Spleen (tissue), 13 donors: ENCODE results near the gene CFI. TPM values are rescaled to one million over a fixed set of nuclear protein-coding genes. Genes with fewer than 3 reads are reported as not detected.
A peak's percentile ranks its signal among the peaks of the same experiment; 100 is the strongest.

Source experiments
- DNase-seq: peaks from one replicate; pipeline ENCODE4 v3.0.0-alpha.2; 2020
- H3K27ac ChIP-seq, 8 donors: fragments of 200-600 bp; sonication (generic) in 7 of 8; 1 replicate in 4 of 8; 2 replicates in 4 of 8; pipeline versions ENCODE4 v1.5.0 to v1.8.0; 2016 to 2021; ENCODE audit warnings: inconsistent platforms in 4 of 8, mild to moderate bottlenecking in 4 of 8, moderate library complexity in 1 of 8
- H3K27me3 ChIP-seq, 7 donors: fragments of 200-600 bp; sonication (generic) in 6 of 7; replicated peaks in 1 of 7; 1 replicate in 4 of 7; 2 replicates in 3 of 7; pipeline versions ENCODE4 v1.5.0 to v1.8.0; 2016 to 2021; ENCODE audit warnings: inconsistent platforms in 3 of 7, mild to moderate bottlenecking in 1 of 7
- H3K36me3 ChIP-seq, 6 donors: fragments of 200-600 bp; sonication (generic) in 5 of 6; 1 replicate in 4 of 6; 2 replicates in 2 of 6; pipeline versions ENCODE4 v1.5.0 to v1.8.0; 2016 to 2021; ENCODE audit warnings: inconsistent platforms in 2 of 6
- H3K4me1 ChIP-seq, 6 donors: fragments of 200-600 bp; sonication (generic) in 5 of 6; 1 replicate in 3 of 6; 2 replicates in 3 of 6; pipeline versions ENCODE4 v1.5.0 to v1.8.0; 2016 to 2021; ENCODE audit warnings: inconsistent platforms in 3 of 6
- H3K4me3 ChIP-seq, 8 donors: fragments of 200-600 bp; sonication (generic) in 7 of 8; 1 replicate in 4 of 8; 2 replicates in 4 of 8; pipeline versions ENCODE4 v1.5.0 to v1.8.0; 2016 to 2021; ENCODE audit warnings: inconsistent platforms in 4 of 8, mild to moderate bottlenecking in 4 of 8, moderate library complexity in 2 of 8
- H3K9me3 ChIP-seq, 8 donors: fragments of 200-600 bp; sonication (generic) in 7 of 8; 1 replicate in 4 of 8; 2 replicates in 4 of 8; pipeline versions ENCODE4 v1.5.0 to v1.8.0; 2016 to 2021; ENCODE audit warnings: inconsistent platforms in 4 of 8
- POLR2A ChIP-seq, 3 donors: fragments of 450-650 bp; IDR thresholded peaks; one replicate each; pipeline ENCODE4 v1.5.1; 2017; ENCODE audit warnings: antibody characterized with exemption in 3 of 3, mild to moderate bottlenecking in 1 of 3
- POLR2AphosphoS5 ChIP-seq, 3 donors: sonication (generic); formaldehyde crosslinking; IDR thresholded peaks; one replicate each; pipeline ENCODE4 v1.5.1; 2017; ENCODE audit warnings: antibody characterized with exemption in 3 of 3
- WGBS, 5 donors: extraction: QIAGEN DNeasy Blood & Tissue Kit in 3 of 5; methylation state at CpG; one replicate each; pipeline versions ENCODE4 v1.1.5 to v1.1.7; 2013 to 2018; 5-methylcytosine and 5-hydroxymethylcytosine counted together
- intact Hi-C: fragments of 100-400 bp; cut with DNase I; formaldehyde crosslinking; loops from one replicate; pipeline ENCODE4 v1.15.0; 2023; ENCODE audit warnings: low total_unique reads
- long read RNA-seq, 2 donors: transcript quantifications; one replicate each; lab custom pipeline, GENCODE V29; 2026
- polyA plus RNA-seq, 3 donors: library from polyadenylated mRNA; stranded (reverse); fragments of 200-250 nt; gene quantifications; one replicate each; pipeline ENCODE4 v1.2.1, GENCODE V29; 2013
- total RNA-seq, 7 donors: library from RNA; depleted of rRNA in 3 of 7; stranded (reverse); fragments of >200 nt in 3 of 7; fragmentation: NEBNext Ultra II Directional in 4 of 7; extraction: Animal tissue kit (Norgen Biotek cat#: 25700) in 4 of 7; gene quantifications; one replicate each; pipeline versions ENCODE4 v1.1.0 to v1.2.1, GENCODE V29; 2016 to 2021
- TF ChIP-seq, protein P1 (sequence below), 11 experiments: fragments of 200-600 bp in 7 of 11; fragments of 450-650 bp in 4 of 11; sonication (generic) in 4 of 11; IDR thresholded peaks in 8 of 11; conservative IDR thresholded peaks in 3 of 11; 1 replicate in 7 of 11; 2 replicates in 4 of 11; pipeline versions ENCODE4 v1.4.0 to v1.8.0; 2016 to 2021; ENCODE audit warnings: antibody characterized with exemption in 11 of 11, inconsistent platforms in 4 of 11, mild to moderate bottlenecking in 1 of 11
- donor health status: healthy with polysubstance abuse.
- donor health status: DM: no; HTN: no; CAD: no; lungs with moderate emphysema.
- donor health status: DM: no; HTN: no; CAD: no.
- donor health status: Bipolar disorder and iron deficiency.
- donor health status: healthy.
- donor health status: DM: no; HTN: no; CAD: no.
- donor health status: DM: yes; HTN: yes; CAD: no.

The CFI gene
- total RNA-seq (10 to 100 TPM; 38.1 to 88.2 (median 66.1) TPM), polyA plus RNA-seq (10 to 100 TPM in 2 of 3 donors, 1 to 10 TPM in 1; 9.8 to 21.7 (median 15.3) TPM)
- long read RNA-seq, donor 1, partial matches to known transcripts = 6 of 10 reads
- long read RNA-seq, donor 1, other reads (novel, unspliced or antisense) = 0 of 10 reads
- long read RNA-seq, donor 2, partial matches to known transcripts = 0 of 3 reads
- long read RNA-seq, donor 2, other reads (novel, unspliced or antisense) = 0 of 3 reads

DNA sequence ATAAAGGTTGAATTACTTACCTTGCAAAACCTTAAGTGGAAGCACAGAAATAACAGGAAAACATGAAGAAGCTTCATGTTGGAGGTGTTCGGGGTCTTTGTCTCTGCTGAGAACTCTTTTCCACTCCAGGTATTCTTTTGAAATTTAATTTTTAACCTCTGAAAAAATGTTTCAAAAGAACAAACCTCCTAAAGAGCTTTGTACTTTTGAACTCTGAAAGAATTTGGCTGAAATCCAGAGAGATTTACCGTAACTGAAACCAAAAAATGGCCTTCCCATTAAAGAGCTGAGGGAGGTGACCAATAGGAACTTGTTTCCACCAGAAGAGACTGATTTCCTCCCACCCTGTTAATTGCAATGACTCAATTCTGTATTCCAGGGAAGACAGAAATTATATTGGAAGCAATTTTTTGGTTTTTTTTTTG, at the start of gene CFI:
Gene CFI, minus strand, starts transcription at position 105 of the 425 bp plus-strand sequence. Its CDS starts 28 bp downstream, at position 77.
- 45 to 60% (median 52%) methylated on average over 2 of the region's 2 CpGs for WGBS, 5 donors
- no peak for DNase-seq
- peaks cover 0 to 13% (median 10%) of the 10 kb centered on the region in 8 donors for H3K9me3 ChIP-seq
- H3K4me1 ChIP-seq = peaks cover 0 to 21% (median 11%) of the 10 kb centered on the region in 6 donors
- intact Hi-C loops = loop anchor here (10.0 kb wide), 1 partner anchor 67 kb away; the partner anchor contains the start of gene PLA2G12A
- H3K27me3 ChIP-seq = no peaks in the 10 kb centered on the region
- TF ChIP-seq POLR2A (IDR thresholded peaks at IDR 0.05) (no peak), POLR2AphosphoS5 (IDR thresholded peaks at IDR 0.05) (no peak)
- TF ChIP-seq, protein P1, sequence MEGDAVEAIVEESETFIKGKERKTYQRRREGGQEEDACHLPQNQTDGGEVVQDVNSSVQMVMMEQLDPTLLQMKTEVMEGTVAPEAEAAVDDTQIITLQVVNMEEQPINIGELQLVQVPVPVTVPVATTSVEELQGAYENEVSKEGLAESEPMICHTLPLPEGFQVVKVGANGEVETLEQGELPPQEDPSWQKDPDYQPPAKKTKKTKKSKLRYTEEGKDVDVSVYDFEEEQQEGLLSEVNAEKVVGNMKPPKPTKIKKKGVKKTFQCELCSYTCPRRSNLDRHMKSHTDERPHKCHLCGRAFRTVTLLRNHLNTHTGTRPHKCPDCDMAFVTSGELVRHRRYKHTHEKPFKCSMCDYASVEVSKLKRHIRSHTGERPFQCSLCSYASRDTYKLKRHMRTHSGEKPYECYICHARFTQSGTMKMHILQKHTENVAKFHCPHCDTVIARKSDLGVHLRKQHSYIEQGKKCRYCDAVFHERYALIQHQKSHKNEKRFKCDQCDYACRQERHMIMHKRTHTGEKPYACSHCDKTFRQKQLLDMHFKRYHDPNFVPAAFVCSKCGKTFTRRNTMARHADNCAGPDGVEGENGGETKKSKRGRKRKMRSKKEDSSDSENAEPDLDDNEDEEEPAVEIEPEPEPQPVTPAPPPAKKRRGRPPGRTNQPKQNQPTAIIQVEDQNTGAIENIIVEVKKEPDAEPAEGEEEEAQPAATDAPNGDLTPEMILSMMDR (IDR thresholded peaks at IDR 0.05 in 8 of 11, conservative IDR thresholded peaks at IDR 0.05 in 3 of 11) = no peak
- H3K27ac ChIP-seq = peak within 1 kb of the TSS; percentile 30 to 77 (median 60)
- H3K4me3 ChIP-seq = peak within 1 kb of the TSS in 7 of 8 donors; percentile 2 to 55 (median 25)
- H3K36me3 ChIP-seq = no peaks in the 10 kb centered on the region

- intact Hi-C loops = no loop called here
- Histone ChIP-seq H3K27me3 (no peaks in the 10 kb centered on the region), H3K27ac (no peak overlapping the region), H3K4me1 (no peaks in the 10 kb centered on the region), H3K36me3 (no peaks in the 10 kb centered on the region), H3K9me3 (no peaks in the 10 kb centered on the region), H3K4me3 (no peak overlapping the region)
- no peak for TF ChIP-seq POLR2AphosphoS5 (IDR thresholded peaks at IDR 0.05)
- no peak for DNase-seq
- 70 to 86% (median 74%) methylated on average over 5 of the region's 5 CpGs for WGBS, 5 donors
Measured at GRCh38 chr4:109850601-109851000, 48.8 kb upstream of the CFI start.

GRCh38 chr4:109848501-109848900, 46.7 kb upstream of the CFI start:
- no peak for DNase-seq
- Histone ChIP-seq H3K4me1 (no peaks in the 10 kb centered on the region), H3K27ac (no peak overlapping the region), H3K9me3 (no peaks in the 10 kb centered on the region), H3K36me3 (no peaks in the 10 kb centered on the region), H3K4me3 (no peak overlapping the region), H3K27me3 (no peaks in the 10 kb centered on the region)
- intact Hi-C loops = no loop called here
- 80 to 90% (median 84%) methylated on average over 2 of the region's 2 CpGs for WGBS, 5 donors
- no peak for TF ChIP-seq POLR2AphosphoS5 (IDR thresholded peaks at IDR 0.05)
- no peak for TF ChIP-seq POLR2A (IDR thresholded peaks at IDR 0.05)
- TF ChIP-seq, protein P1 (IDR thresholded peaks at IDR 0.05 in 8 of 11, conservative IDR thresholded peaks at IDR 0.05 in 3 of 11) = no peak

- Histone ChIP-seq H3K27me3 (no peaks in the 10 kb centered on the region), H3K4me3 (no peak within 1 kb of the TSS), H3K36me3 (no peaks in the 10 kb centered on the region), H3K4me1 (no peaks in the 10 kb centered on the region), H3K9me3 (no peaks in the 10 kb centered on the region), H3K27ac (no peak within 1 kb of the TSS)
- 87 to 95% (median 91%) methylated on average over 5 of the region's 5 CpGs for WGBS, 5 donors
- TF ChIP-seq POLR2AphosphoS5 (IDR thresholded peaks at IDR 0.05) (no peak), POLR2A (IDR thresholded peaks at IDR 0.05) (no peak)
- TF ChIP-seq, protein P1 (IDR thresholded peaks at IDR 0.05 in 8 of 11, conservative IDR thresholded peaks at IDR 0.05 in 3 of 11) = no peak
- intact Hi-C loops = no loop called here
- DNase-seq = no peak
Measured at GRCh38 chr4:109847896-109848442, 46.2 kb upstream of the CFI start, which contains the start of gene LRIT3. TSS of gene LRIT3 (plus strand) at chr4:109848107. CDS start at chr4:109848202, 95 bp downstream.
